Loucy (cell line): ENCODE data around the gene CCDC28B.

Experiments used
- EZH2phosphoT487 ChIP-seq: fragments of 200-600 bp; IDR thresholded peaks from 2 replicates; pipeline ENCODE4 v1.6.1; 2018; ENCODE audit warnings: antibody characterized with exemption, mild to moderate bottlenecking, moderate library complexity, borderline replicate concordance
- TF ChIP-seq, protein P1 (sequence below): fragments of 200-600 bp; sonication (generic); conservative IDR thresholded peaks from 2 replicates; pipeline ENCODE4 v1.5.1; 2014; ENCODE audit warnings: mild to moderate bottlenecking, antibody characterized with exemption, low read length

DNA sequence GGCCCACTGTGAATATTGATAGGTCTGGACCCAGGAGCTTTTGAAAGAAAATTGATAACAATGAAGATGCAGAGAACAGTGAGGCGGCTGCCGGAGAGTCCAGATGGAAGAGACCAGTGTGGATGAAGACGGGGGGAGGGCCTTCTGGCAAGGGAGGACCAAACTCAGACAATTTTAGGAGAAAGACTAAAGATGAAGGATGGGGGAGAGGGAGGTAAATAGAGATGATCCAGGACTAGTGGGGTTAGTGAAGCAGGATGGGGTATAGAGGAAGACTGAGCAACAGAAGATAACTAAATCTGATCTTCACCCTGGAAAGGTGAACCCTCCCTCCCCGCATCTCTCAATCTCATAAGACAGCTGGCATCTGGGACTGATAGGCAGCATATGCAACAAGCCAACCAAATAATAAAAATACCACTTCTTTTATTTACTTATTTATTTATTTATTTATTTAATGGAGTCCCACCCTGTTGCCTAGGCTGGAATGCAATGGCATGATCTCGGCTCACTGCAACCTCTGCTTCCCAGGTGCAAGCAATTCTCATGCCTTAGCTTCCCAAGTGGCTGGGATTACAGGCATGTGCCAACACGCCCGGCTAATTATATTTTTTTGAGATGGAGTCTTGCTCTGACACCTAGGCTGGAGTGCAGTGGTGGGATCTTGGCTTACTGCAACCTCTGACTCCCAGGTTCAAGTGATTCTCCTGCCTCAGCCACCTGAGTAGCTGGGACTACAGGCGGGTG lies 32.3 kb downstream of the CCDC28B start:
- TF ChIP-seq, protein P1, sequence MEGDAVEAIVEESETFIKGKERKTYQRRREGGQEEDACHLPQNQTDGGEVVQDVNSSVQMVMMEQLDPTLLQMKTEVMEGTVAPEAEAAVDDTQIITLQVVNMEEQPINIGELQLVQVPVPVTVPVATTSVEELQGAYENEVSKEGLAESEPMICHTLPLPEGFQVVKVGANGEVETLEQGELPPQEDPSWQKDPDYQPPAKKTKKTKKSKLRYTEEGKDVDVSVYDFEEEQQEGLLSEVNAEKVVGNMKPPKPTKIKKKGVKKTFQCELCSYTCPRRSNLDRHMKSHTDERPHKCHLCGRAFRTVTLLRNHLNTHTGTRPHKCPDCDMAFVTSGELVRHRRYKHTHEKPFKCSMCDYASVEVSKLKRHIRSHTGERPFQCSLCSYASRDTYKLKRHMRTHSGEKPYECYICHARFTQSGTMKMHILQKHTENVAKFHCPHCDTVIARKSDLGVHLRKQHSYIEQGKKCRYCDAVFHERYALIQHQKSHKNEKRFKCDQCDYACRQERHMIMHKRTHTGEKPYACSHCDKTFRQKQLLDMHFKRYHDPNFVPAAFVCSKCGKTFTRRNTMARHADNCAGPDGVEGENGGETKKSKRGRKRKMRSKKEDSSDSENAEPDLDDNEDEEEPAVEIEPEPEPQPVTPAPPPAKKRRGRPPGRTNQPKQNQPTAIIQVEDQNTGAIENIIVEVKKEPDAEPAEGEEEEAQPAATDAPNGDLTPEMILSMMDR, result no peak
- no peak for TF ChIP-seq EZH2phosphoT487
